GM21367 (cell line): ENCODE measurements around the gene NOL7.

Experiments
- ATAC-seq: cut with Tn5 transposase; IDR thresholded peaks from one replicate; pipeline ENCODE4 v1.9.1; 2021; ENCODE audit not compliant: unreplicated experiment

NOL7 gene

DNA sequence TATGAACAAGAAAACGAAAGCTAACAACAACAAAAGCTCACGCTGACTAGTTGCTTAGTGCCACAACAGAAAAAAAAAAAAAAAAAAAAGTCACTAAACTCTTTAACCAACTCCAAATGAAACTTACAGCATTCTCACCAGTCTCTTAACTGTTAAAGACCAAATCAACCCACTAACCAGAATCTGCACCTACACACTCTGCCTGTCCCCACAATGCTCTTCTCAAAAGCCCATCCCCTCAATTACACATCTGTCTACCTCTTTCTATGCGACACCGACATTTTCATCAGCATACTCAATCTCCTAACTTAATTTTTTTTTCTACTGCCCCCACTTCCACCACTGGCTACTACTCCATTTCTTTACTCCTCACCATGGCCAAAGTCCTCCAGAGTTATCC, 34.3 kb downstream of the NOL7 start:
- no peak for ATAC-seq

- ATAC-seq: no peak
Observed at GRCh38 chr6:13653296-13653695, 38.2 kb downstream of the NOL7 start.

DNA sequence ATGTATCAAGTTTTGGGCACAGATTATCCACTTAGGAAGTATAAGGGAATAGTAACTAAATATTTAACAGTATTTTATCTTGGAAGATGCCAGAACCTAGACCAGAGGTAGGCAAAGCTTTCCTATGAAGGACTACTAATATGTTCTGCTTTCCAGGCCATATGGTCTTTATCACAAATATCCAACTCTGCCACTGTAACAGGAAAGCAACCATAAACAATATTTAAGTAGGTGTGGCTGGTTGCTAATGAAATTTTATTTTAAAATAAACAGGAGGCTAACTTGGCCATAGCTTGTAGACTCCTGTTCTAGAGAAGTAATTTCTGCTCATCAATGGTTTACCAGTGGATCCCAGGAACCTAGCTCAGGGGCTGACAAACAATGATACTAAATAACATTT, 39.4 kb downstream of the NOL7 start:
- no peak for ATAC-seq

- ATAC-seq: no peak
Observed at GRCh38 chr6:13655700-13656099, 40.6 kb downstream of the NOL7 start.

DNA sequence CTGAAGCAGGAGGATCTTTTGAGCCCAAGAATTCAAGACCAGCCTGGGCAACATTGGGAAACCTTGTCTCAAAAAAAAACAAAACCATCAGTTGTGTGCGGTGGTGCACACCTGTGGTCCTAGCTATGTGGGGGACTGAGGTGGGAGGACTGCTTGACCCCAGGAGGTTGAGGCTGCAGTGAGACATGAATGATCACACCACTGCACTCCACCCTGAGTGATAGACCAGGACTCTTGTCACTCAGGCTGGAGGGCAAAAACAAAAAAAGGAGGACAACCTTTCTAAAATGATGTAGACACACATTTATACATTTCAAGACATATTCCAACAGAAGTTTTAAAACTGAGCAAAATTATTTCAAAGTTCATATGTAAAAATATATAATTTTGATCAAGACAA, 45.1 kb downstream of the NOL7 start:
- no peak for ATAC-seq

DNA sequence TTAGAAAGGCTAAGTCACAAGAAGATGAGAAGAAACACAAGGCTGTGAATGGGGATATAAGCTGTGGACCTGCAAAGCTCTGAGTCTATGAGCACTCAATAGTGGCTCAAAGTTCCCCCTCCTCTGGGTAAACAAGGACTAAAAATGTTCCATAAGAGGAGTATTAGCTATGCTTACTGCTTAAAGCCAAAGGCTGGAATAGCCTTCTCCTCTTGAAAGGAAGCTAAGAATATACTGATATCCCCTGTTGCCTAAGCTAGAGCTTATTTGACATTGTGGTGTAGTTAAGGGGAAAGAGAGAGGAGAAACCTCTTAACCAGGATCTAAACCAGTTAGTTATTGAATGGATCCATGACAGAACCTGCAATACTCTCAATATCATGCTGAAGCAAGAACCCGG, 45.8 kb downstream of the NOL7 start:
- no peak for ATAC-seq

GRCh38 chr6:13661647-13662046, 46.5 kb downstream of the NOL7 start:
- no peak for ATAC-seq

DNA sequence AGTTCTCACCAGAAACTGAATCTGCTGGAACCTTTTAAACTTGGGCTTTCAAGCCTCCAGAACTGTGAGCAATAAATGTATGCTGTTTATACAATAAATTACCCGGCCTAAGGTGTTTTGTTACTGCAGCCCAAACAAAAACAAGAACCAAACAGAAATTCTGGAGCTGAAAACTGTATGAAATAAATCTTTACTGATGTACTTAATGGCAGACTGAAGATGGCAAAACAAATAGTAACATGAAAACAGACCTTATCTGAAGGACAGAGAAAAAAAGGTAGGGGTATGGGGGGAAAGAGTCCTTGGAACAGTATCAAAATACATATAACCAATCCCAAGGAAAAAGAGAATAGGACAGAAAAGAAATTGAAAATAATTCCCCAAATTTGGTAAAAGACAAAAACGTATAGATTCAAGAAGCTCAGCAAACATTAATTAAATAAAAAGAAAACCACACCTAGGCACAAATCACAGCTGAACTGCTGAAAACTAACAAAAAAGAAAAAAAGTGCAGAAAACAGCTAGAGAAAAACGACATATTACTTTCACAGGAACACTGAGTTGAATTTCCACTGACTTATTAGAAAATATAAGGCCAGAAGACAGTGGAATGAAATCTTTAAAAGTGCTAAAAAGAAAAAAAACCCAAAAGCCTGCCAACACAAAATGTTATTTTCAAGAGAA, 47.7 kb downstream of the NOL7 start:
- ATAC-seq: no peak

DNA sequence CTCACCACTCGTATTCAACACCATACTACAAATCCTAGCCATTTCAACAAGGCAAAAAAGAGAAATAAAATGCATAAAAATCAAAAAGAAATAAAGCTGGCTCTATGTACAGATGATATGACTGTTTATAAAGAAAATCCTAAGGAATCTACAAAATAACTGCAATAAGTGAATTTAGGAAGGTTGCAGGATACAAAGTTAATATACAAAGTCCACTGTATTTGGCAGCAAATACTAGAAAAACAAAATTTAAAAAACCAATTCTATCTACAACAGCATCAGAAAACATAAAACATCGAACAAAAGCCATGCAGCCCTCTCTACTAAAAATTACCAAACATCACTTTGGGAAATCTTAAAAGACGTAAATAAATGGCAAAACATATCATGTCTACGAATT, 48.9 kb downstream of the NOL7 start:
- no peak for ATAC-seq

DNA sequence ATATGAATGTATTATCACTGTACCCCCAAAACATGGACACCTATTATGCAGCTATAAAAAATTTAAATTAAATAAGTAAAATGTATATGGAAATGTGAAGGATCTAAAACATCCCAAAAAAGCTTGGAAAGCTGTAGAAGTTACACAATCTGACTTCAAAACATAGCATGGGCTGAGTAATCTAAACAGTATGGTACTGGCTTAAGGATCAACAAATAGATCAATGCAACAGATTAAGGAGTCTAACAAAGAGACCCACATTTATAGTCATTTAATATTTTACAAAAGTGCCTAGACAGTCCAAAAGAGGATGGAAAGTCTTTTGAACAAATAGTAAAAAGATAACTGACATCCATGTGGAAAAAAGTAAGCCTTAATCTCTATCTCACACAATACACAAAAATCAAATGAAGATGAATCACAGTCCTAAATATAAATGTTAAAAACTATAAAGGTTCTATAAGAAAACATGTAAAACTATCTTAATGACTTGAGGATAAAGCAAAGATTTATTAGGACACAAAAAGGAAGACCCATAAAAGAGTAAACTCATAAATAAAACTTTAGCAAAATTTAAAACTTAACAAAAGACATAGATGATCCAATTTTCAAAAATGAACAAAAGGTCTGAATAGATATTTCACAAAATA, 49.7 kb downstream of the NOL7 start:
- ATAC-seq: no peak

GRCh38 chr6:13666194-13667105, 51.3 kb downstream of the NOL7 start:
- no peak for ATAC-seq

DNA sequence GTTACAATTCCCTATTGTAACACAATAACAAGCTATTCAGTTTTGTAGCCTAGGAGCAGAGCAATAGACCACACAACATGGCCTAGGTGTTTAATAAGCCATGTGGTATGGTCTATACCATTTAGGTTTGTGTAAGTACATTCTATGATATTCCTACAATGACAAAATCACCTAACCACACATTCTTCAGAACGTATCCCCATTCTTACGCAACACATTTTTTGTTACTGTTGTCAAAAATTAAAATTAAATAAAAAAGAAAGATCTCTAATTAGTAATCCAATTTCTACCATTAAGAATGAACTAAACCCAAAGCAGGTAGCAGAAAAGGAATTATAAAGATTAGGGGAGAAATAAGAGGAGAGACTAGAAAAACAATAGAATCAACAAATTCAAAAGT, 52.5 kb downstream of the NOL7 start:
- no peak for ATAC-seq

DNA sequence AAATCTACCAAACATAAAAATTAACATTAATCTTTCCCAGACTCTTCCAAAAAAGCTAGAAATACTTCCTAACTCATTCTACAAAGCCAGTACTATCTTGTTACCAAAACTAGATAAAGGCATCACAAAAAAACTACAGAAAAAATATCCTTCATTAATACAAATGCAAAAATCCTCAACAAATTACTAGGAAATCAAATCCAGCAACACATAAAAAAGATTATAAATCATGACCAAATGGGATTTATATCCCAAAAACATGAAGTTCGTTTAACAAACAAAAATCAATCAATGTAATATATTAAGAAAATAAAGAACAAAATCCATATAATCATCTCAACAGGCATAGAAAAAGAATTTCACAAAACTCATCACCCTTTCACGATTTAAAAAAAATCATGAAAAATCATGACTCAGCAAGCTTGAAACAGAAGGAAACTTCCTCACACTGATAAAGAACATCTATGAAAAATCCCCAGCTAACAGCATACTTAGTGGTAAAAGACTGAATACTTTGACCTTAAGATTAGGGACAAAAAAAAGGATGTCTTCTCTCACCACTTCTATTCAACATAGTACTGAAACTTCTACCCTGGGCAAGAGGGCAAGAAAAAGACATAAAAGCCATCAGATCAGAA, 53.3 kb downstream of the NOL7 start:
- ATAC-seq: no peak

DNA sequence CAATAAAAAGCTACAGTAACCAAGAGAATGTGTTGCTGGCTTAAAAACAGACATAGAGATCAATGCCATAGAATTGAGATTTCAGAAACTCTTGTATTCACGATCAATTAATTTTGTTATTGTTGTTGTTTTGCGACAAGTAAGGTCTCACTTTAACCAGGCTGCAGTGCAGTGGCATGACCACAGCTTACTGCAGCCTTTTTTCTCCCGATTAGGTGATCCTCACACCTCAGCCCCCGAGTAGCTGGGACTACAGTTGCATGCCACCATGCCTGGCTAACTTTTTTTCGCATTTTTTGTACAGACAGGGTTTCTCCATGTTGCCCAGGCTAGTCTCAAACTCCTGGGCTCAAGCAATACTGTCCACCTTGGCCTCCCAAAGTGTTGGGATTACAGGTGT, 54.3 kb downstream of the NOL7 start:
- ATAC-seq: no peak
